DMS53 (cell line): ENCODE data around the gene DSTYK.

Experiments used
- DNase-seq: peaks from one replicate; lab custom pipeline; 2025; lab: John Stamatoyannopoulos, UW

DSTYK gene

GRCh38 chr1:205124726-205125125 is 86.8 kb downstream of the DSTYK start:
- DNase-seq, result no peak

GRCh38 chr1:205122489-205122882 is 89.0 kb downstream of the DSTYK start:
- no peak for DNase-seq

- peak; percentile 99 for DNase-seq
Measured at GRCh38 chr1:205121660-205122488, 89.6 kb downstream of the DSTYK start, which contains the start of gene RBBP5. Gene RBBP5, minus strand, starts transcription at chr1:205121978. Its CDS starts 105 bp downstream, at chr1:205121873.

GRCh38 chr1:205118752-205119151 is 92.8 kb downstream of the DSTYK start:
- no peak for DNase-seq

GRCh38 chr1:205111354-205111753 is 100.1 kb downstream of the DSTYK start:
- no peak for DNase-seq

- DNase-seq, result no peak
Measured at GRCh38 chr1:205109711-205110110, 101.8 kb downstream of the DSTYK start.

- DNase-seq, result no peak
Measured at GRCh38 chr1:205109269-205109668, 102.2 kb downstream of the DSTYK start.

- no peak for DNase-seq
Measured at GRCh38 chr1:205108464-205108863, 103.0 kb downstream of the DSTYK start.

- no peak for DNase-seq
Measured at GRCh38 chr1:205107327-205107726, 104.2 kb downstream of the DSTYK start.

- DNase-seq, result no peak
Measured at GRCh38 chr1:205102404-205102803, 109.1 kb downstream of the DSTYK start.

- no peak for DNase-seq
Measured at GRCh38 chr1:205098242-205098641, 113.3 kb downstream of the DSTYK start.

- no peak for DNase-seq
Measured at GRCh38 chr1:205095422-205095821, 116.1 kb downstream of the DSTYK start.
